Endothelial cell of umbilical vein (primary cell): ENCODE data around the gene ZNF668. TPM values are rescaled to one million over a fixed set of nuclear protein-coding genes. Genes with fewer than 3 reads are reported as not detected.

Experiments used
- BruUV-seq: library from RNA; stranded (reverse); fragments of 400-500 nt; replicated peaks from 2 replicates; lab custom pipeline; 2021; lab: Mats Ljungman, UMichigan
- CTCF ChIA-PET: fragments of 300-600, 350-600 bp; sonication (Branson Sonifier 250); formaldehyde crosslinking; loops from one replicate; lab custom pipeline; 2021; ENCODE audit warnings: antibody characterized with exemption, inconsistent platforms; lab: Charles Lee
- POLR2A ChIA-PET: fragments of 300-600, 350-600 bp; sonication (Branson Sonifier 250); formaldehyde crosslinking; loops from one replicate; lab custom pipeline; 2021; ENCODE audit warnings: antibody characterized with exemption, inconsistent platforms; lab: Charles Lee
- DNase-seq: peaks from one replicate; pipeline ENCODE4 v3.0.0-alpha.2; 2011; ENCODE audit warnings: low read depth, low spot score
- FAIRE-seq: peaks from 2 replicates; lab custom pipeline; 2011; peaks lifted over from hg19 to GRCh38; lab: Jason Lieb, UNC
- H2AFZ ChIP-seq: 2 replicates; pipeline ENCODE4 v1.6.0; 2012; ENCODE audit warnings: low read depth, low read length, control low read depth, inconsistent platforms
- H3K27ac ChIP-seq: 2 replicates; pipeline ENCODE4 v1.5.1; 2011; ENCODE audit warnings: low read depth, mild to moderate bottlenecking, control low read depth, low read length, moderate library complexity; ENCODE audit not compliant: insufficient read depth
- H3K27me3 ChIP-seq, 2 experiments: 2 replicates each; pipeline versions ENCODE4 v1.6.0 to v1.6.1; 2011; ENCODE audit warnings: low read length in 2 of 2, mixed read lengths in 1 of 2; ENCODE audit not compliant: control insufficient read depth in 2 of 2, insufficient read depth in 2 of 2
- H3K36me3 ChIP-seq, 2 experiments: 2 replicates in 1 of 2; 3 replicates in 1 of 2; pipeline ENCODE4 v1.5.1; 2011; ENCODE audit warnings: low read length in 2 of 2, mild to moderate bottlenecking in 1 of 2, moderate library complexity in 1 of 2; ENCODE audit not compliant: control insufficient read depth in 2 of 2, insufficient read depth in 2 of 2; ENCODE audit errors: extremely low read depth in 1 of 2
- H3K4me1 ChIP-seq: 3 replicates; pipeline ENCODE4 v1.5.1; 2011; ENCODE audit warnings: mild to moderate bottlenecking, low read length; ENCODE audit not compliant: control insufficient read depth, insufficient read depth; ENCODE audit errors: extremely low read depth
- H3K4me2 ChIP-seq: 2 replicates; pipeline ENCODE4 v1.6.1; 2011; ENCODE audit warnings: low read length, control low read depth, mixed read lengths; ENCODE audit not compliant: insufficient read depth
- H3K4me3 ChIP-seq, 3 experiments: fragments of 200-600 bp in 1 of 3; sonication (generic), shearing (Covaris generic) in 1 of 3; replicated peaks in 1 of 3; 2 replicates each; pipeline ENCODE4 v1.5.1; 2011 to 2016; ENCODE audit warnings: control low read depth in 3 of 3, low read length in 3 of 3, mild to moderate bottlenecking in 2 of 3, inconsistent platforms in 1 of 3, low read depth in 1 of 3, moderate library complexity in 1 of 3; ENCODE audit not compliant: insufficient read depth in 1 of 3
- H3K79me2 ChIP-seq: 2 replicates; pipeline ENCODE4 v1.6.0; 2012; ENCODE audit warnings: low read length, inconsistent platforms; ENCODE audit not compliant: control insufficient read depth, insufficient read depth
- H3K9ac ChIP-seq: replicated peaks from 2 replicates; pipeline ENCODE3; 2011; ENCODE audit warnings: low read length, control low read depth; ENCODE audit not compliant: insufficient read depth; ENCODE audit errors: extremely low read depth
- H3K9me1 ChIP-seq: replicated peaks from 3 replicates; pipeline ENCODE4 v1.6.0; 2011; ENCODE audit warnings: mild to moderate bottlenecking, low read length; ENCODE audit not compliant: control insufficient read depth, insufficient read depth; ENCODE audit errors: extremely low read depth
- H3K9me3 ChIP-seq: replicated peaks from 2 replicates; pipeline ENCODE4 v1.5.1; 2012; ENCODE audit warnings: low read length, inconsistent platforms; ENCODE audit not compliant: control insufficient read depth, insufficient read depth
- H4K20me1 ChIP-seq: replicated peaks from 2 replicates; pipeline ENCODE3; 2011; ENCODE audit warnings: mild to moderate bottlenecking, low read length; ENCODE audit not compliant: control insufficient read depth, insufficient read depth; ENCODE audit errors: extremely low read depth
- JUN ChIP-seq: IDR thresholded peaks from 2 replicates; pipeline ENCODE4 v1.6.1; 2011; ENCODE audit warnings: borderline replicate concordance, low read depth; ENCODE audit not compliant: insufficient read length, insufficient read depth
- MAX ChIP-seq: IDR thresholded peaks from 2 replicates; pipeline ENCODE4 v1.6.1; 2011; ENCODE audit not compliant: insufficient read depth, insufficient read length
- POLR2AphosphoS5 ChIP-seq: IDR thresholded peaks from 2 replicates; pipeline ENCODE4 v1.6.1; 2012; ENCODE audit warnings: low read depth, mild to moderate bottlenecking, control low read depth, low read length, moderate library complexity; ENCODE audit not compliant: insufficient read depth
- dilution Hi-C: fragments of 300-500 bp; cut with MboI; formaldehyde crosslinking; loops from one replicate; pipeline ENCODE4 v1.15.0; 2019; ENCODE audit warnings: low sequenced_read_pairs; ENCODE audit not compliant: extremely low pct_ligation_motif_present
- intact Hi-C: fragments of 100-400 bp; cut with micrococcal nuclease; formaldehyde crosslinking; loops from one replicate; pipeline ENCODE4 v1.10.0; 2022
- polyA plus RNA-seq, 4 experiments: library from polyadenylated mRNA; depleted of rRNA in 3 of 4; stranded (reverse) in 3 of 4; unstranded in 1 of 4; fragments of >200 nt; gene quantifications; 2 replicates each; pipeline versions ENCODE4 v1.2.1 to v1.2.3, GENCODE V29; 2011 to 2012; ENCODE audit warnings: missing spikeins in 1 of 4
- total RNA-seq: library from RNA; stranded (reverse); gene quantifications from 2 replicates; pipeline ENCODE4 v1.2.3, GENCODE V29; 2021

ZNF668 gene
- total and polyA plus RNA-seq, 2 donors (not counting 3 experiments of a cell fraction or from before 2014, with no cell fraction given): 11.8 to 13.3 TPM

GRCh38 chr16:31084584-31085302 is 10.7 kb upstream of the ZNF668 start:
- no peaks in the 10 kb centered on the region for H3K79me2 ChIP-seq
- intact Hi-C loops: no loop called here
- H3K9ac ChIP-seq: no peak overlapping the region
- H3K9me1 ChIP-seq: no peaks in the 10 kb centered on the region
- BruUV-seq: no TSS peak
- ChIA-PET POLR2A (interaction anchor here (0.5 to 1.9 kb wide), 3 partner anchors 11 to 68 kb away, joined by 3 to 6 read pairs (median 5); partner anchors contain the start of genes ZNF646 and ZNF668), CTCF (interaction anchor here (1.5 to 1.8 kb wide), 2 partner anchors 16 to 100 kb away, joined by 3 to 5 read pairs; partner anchors contain the start of gene HSD3B7)
- DNase-seq (no peak), FAIRE-seq (no peak)
- peaks cover 0 to 17% of the 10 kb centered on the region in 2 experiments for H3K36me3 ChIP-seq
- TF ChIP-seq JUN: no peak
- TF ChIP-seq POLR2AphosphoS5: peak; percentile 20
- H3K4me3 ChIP-seq: no peak overlapping the region
- H3K27ac ChIP-seq: no peak overlapping the region
- H3K27me3 ChIP-seq: no peaks in the 10 kb centered on the region
- H3K4me2 ChIP-seq: no peak overlapping the region
- dilution Hi-C loops: no loop called here
- H4K20me1 ChIP-seq: no peaks in the 10 kb centered on the region
- H2AFZ ChIP-seq: no peak overlapping the region
- no peaks in the 10 kb centered on the region for H3K9me3 ChIP-seq
- H3K4me1 ChIP-seq: no peaks in the 10 kb centered on the region

GRCh38 chr16:31083981-31084380 is 9.9 kb upstream of the ZNF668 start:
- H3K4me1 ChIP-seq: no peaks in the 10 kb centered on the region
- H3K9me1 ChIP-seq: no peaks in the 10 kb centered on the region
- no peaks in the 10 kb centered on the region for H4K20me1 ChIP-seq
- no peaks in the 10 kb centered on the region for H3K9me3 ChIP-seq
- DNase-seq (no peak), FAIRE-seq (no peak)
- BruUV-seq: no TSS peak
- H3K4me3 ChIP-seq: no peak overlapping the region
- no peaks in the 10 kb centered on the region for H3K27me3 ChIP-seq
- H3K27ac ChIP-seq: no peak overlapping the region
- H3K79me2 ChIP-seq: peaks cover 2% of the 10 kb centered on the region
- dilution Hi-C loops: no loop called here
- no peak overlapping the region for H3K9ac ChIP-seq
- no peak overlapping the region for H2AFZ ChIP-seq
- ChIA-PET POLR2A (interaction anchor here (1.9 kb wide), 1 partner anchor 10 kb away, joined by 6 read pairs; the partner anchor contains the start of genes ZNF646 and ZNF668), CTCF (interaction anchor here (1.0 to 1.5 kb wide), 2 partner anchors 10 to 16 kb away, joined by 3 read pairs; partner anchors contain the start of genes ZNF646 and ZNF668)
- no peak for TF ChIP-seq MAX
- intact Hi-C loops: no loop called here
- H3K36me3 ChIP-seq: peaks cover 0 to 21% of the 10 kb centered on the region in 2 experiments
- H3K4me2 ChIP-seq: no peak overlapping the region
